ENCODE data around the gene DLGAP1.

Gene DLGAP1

GRCh38 chr18:3693410-3693809 is 761.7 kb downstream of the DLGAP1 start:
- H3K27ac ChIP-seq, result no peak overlapping the region
- TF ChIP-seq, protein P1, sequence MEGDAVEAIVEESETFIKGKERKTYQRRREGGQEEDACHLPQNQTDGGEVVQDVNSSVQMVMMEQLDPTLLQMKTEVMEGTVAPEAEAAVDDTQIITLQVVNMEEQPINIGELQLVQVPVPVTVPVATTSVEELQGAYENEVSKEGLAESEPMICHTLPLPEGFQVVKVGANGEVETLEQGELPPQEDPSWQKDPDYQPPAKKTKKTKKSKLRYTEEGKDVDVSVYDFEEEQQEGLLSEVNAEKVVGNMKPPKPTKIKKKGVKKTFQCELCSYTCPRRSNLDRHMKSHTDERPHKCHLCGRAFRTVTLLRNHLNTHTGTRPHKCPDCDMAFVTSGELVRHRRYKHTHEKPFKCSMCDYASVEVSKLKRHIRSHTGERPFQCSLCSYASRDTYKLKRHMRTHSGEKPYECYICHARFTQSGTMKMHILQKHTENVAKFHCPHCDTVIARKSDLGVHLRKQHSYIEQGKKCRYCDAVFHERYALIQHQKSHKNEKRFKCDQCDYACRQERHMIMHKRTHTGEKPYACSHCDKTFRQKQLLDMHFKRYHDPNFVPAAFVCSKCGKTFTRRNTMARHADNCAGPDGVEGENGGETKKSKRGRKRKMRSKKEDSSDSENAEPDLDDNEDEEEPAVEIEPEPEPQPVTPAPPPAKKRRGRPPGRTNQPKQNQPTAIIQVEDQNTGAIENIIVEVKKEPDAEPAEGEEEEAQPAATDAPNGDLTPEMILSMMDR (IDR thresholded peaks at IDR 0.05), result no peak
- no peak overlapping the region for H3K4me3 ChIP-seq
- no peak for DNase-seq (ENCODE audit: low spot score)

DNA sequence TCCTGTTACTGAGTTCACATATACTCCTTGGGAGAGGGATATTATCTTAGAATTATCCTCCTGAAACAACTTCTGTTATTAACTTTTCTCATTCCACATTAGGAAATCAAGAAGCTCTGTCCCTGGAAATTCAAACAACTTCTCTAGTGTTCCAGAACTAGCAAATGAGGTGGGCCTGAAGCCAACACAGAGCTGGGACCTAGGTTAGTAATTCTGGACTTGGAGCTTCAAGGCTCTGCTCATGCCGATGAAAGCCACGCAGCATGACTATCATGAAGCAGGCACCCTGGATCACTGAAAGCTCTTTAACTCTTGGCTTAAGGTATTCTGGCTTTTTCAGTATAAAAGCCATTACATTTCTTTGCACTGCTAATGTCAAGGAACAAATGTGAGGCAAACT is 762.4 kb downstream of the DLGAP1 start:
- TF ChIP-seq, protein P1 (IDR thresholded peaks at IDR 0.05), result no peak
- DNase-seq (ENCODE audit: low spot score), result no peak
- H3K4me3 ChIP-seq, result no peak overlapping the region
- H3K27ac ChIP-seq, result no peak overlapping the region

DNA sequence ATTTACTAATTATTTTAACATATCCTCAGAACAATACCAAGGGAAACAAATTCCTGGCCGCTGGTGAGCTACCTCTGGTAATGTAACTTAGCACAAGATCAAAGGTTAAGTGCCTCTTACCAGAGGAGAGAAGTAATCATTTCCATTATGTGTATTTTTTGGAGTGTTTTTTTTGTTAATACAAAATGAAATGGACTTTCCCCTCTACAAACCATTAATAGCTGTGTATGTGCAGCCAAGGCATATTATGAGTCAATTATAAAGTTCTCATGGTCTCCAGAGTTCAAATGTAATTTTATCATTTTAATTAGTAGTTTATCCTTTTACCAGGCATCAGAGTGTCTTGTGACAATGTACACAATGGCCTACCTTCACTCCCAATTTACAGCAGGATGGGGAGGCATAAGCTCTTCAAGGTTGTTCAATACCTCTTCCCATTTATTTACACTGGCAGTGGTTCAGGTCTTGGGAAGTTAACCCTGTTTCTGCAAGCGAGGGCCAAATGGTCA is 762.9 kb downstream of the DLGAP1 start:
- TF ChIP-seq, protein P1 (IDR thresholded peaks at IDR 0.05), result no peak
- H3K27ac ChIP-seq, result no peak overlapping the region
- H3K4me3 ChIP-seq, result no peak overlapping the region
- no peak for DNase-seq (ENCODE audit: low spot score)

- Histone ChIP-seq H3K4me3 (no peak overlapping the region), H3K27ac (no peak overlapping the region)
- TF ChIP-seq, protein P1 (IDR thresholded peaks at IDR 0.05), result no peak
- DNase-seq (ENCODE audit: low spot score), result no peak
These were observed 763.4 kb downstream of the DLGAP1 start for GRCh38 chr18:3691705-3692104.

DNA sequence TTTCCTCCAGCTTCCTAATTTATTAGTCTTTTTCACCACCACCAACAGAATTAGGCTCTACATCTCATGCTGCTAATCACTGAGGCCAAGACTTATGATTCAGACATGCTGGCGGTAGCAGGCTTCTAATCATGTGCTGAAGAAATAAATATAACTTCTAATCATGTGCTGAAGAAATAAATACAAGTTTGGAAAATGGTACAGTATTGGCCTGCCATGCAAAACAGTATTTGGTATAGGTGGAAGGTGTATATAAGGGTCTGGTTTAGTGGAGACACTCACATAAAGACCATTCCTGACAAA is 764.4 kb downstream of the DLGAP1 start:
- Histone ChIP-seq H3K27ac (no peak overlapping the region), H3K4me3 (no peak overlapping the region)
- DNase-seq (ENCODE audit: low spot score), result no peak
- TF ChIP-seq, protein P1 (IDR thresholded peaks at IDR 0.05), result no peak

GRCh38 chr18:3689986-3690763 is 764.9 kb downstream of the DLGAP1 start:
- H3K27ac ChIP-seq, result no peak overlapping the region
- TF ChIP-seq, protein P1 (IDR thresholded peaks at IDR 0.05), result no peak
- no peak for DNase-seq (ENCODE audit: low spot score)
- H3K4me3 ChIP-seq, result no peak overlapping the region

DNA sequence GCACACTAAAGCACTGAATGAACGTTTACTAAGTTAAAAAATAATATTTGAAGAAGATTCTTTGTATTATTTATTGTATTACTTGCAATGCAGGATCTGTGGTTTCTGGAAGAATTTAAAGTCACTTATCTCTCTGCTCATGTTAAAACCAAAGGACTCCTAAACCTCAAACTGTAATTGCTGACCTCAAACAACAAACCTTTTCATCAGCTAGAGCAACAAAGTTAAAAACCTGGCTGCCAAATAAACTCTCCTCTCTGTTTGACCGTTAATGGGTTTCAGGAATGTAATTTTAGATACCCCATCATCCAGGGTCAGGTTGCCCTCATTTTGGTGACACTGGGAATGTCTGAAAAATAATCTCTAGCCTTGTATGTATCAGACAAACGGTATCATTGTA is 766.0 kb downstream of the DLGAP1 start:
- TF ChIP-seq, protein P1 (IDR thresholded peaks at IDR 0.05), result no peak
- Histone ChIP-seq H3K27ac (no peak overlapping the region), H3K4me3 (no peak overlapping the region)
- no peak for DNase-seq (ENCODE audit: low spot score)
